ENCODE results near the gene JARID2.

Gene JARID2

DNA sequence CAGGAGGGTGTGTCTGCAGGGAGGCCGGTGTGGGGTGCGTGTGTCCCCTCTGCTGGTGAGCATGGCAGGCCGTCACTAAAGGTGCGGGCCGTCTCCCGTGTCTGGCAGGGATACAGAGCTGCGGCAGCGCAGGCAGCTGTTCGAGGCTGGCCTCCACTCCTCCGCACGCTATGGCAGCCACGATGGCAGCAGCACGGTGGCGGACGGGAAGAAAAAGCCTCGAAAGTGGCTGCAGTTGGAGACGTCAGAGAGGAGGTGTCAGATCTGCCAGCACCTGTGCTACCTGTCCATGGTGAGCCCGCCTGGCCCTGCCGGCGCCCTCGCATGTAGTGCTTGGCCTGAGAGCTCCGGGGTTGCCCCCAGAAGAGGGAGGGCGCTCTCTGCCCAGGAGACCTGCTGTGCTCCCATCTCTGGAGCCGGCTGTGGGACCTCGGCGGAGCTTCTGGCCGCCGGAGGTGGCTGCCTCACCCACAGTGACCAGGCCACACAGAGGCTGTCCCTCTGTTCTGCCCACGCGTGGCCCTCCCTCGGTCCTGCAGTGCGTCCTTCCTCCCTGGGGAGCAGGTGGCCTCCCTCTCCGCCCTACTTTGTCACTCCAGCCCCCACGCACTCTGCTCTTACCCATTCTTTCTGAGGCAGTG, 267.4 kb downstream of the JARID2 start:
- no peak for DNase-seq

DNA sequence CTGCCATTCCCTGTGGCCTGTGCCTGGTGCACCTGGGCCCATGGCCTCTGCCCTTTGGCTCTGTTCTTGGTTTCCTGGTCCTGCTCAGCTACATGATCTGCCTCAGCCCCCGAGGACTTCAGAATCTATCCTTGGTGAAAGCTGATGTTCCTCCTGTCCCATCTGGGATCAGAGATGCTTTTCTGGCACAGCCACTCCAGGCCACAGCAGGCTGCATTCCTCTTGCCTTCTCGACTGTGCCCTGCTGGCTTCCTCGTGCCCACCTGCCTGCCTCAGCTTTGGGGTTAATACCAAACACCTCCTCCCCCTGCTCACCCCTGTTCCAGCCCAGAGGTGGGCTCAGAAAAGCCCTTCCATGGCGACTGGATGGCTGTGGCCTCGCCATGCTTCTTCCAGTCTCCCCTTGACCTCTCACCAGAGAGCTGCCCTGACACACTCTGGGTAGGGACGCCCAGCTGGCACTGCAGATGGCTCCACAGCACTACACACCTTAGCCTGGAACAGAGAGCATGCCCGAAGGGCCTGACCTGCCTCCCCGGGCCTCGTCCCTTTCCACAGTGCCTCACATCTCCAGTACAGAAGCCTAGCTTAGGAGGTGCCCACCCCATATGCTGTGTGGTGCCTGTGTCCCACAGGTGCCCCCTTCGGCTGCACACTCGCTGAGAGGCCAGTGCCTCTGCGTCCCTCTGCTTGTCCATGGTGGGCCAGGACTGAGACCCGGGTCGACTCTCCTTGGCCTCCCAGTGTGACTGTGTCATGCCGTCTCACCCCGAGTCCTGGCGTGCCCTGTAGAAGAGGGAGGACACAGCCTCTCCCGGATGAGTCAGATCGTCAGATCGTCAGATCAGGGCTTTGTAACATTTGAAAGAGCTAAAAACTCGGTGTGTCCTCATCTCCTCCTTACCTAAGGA, 268.2 kb downstream of the JARID2 start:
- no peak for DNase-seq

DNA sequence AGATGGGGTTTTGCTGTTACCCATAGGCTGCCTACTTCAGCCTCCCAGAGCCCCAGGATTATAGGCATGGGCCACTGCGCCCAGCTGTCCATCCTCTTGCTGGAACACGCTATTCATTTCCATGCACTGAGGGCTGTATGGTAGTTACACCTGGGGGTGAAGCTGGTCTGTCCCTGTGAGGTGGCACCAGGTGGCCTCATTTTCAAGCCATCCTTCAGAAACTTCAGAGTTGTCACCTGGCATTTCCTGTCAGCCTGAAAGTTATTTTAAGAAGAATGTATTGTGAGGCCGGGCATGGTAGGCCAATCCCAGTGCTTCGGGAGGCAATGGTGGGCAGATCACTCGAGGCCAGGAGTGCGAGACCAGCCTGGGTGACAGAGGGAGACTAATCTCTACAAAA, 269.4 kb downstream of the JARID2 start:
- DNase-seq, result no peak

- no peak for DNase-seq
Measured at GRCh38 chr6:15515660-15516375, 269.9 kb downstream of the JARID2 start.

DNA sequence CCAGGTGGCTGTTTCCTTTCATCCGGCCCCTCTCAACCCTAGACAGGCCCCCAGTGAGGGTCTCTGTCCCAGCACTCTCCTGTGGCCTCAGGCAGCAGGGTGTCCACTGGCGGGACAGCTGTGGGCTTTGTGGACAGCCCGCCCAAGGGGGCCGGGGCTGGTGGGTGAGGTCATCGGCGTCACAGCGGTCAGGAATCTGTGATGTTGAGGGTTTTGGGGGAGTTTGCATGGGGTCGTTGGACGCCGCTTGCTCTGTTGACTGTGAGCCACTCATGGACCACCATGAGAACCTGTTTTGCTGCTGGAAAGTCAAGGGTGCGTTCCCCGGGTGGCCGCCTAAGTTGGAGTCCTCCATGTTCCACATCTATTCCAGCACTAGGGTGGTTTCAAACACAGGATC, 270.5 kb downstream of the JARID2 start:
- DNase-seq, result no peak

DNA sequence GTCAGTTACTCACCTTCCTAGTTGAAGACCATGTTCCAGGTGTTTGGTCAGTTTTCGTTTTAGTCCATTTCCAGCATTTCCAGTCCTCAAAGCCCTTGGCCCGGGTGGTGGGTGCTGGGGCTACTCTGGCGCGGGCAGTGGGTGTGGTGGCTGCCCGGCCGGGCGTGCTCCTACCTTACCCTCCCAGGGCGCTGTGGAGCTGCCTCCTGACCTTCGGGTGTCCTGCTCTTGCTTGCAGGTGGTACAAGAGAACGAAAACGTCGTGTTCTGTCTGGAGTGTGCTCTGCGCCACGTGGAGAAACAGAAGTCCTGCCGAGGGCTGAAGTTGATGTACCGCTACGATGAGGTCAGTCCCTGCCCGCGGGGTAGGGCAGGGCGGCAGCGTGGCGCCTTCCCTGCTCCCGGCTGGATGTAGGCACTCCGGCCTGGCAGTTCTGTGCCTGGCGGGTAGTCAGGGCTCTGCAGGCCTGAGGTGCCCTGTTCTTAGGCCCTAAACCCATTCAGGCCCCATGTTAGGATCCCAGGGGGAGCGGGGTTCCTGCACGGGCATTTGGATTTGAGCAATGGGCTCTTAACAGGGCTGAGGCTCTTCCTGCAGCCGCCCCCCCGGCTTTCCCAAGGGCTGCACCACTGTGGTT, 271.2 kb downstream of the JARID2 start:
- no peak for DNase-seq

GRCh38 chr6:15517600-15517999, 271.7 kb downstream of the JARID2 start:
- DNase-seq, result no peak

GRCh38 chr6:15518057-15518456, 272.2 kb downstream of the JARID2 start:
- DNase-seq, result no peak

GRCh38 chr6:15518878-15519277, 273.0 kb downstream of the JARID2 start:
- DNase-seq, result no peak

DNA sequence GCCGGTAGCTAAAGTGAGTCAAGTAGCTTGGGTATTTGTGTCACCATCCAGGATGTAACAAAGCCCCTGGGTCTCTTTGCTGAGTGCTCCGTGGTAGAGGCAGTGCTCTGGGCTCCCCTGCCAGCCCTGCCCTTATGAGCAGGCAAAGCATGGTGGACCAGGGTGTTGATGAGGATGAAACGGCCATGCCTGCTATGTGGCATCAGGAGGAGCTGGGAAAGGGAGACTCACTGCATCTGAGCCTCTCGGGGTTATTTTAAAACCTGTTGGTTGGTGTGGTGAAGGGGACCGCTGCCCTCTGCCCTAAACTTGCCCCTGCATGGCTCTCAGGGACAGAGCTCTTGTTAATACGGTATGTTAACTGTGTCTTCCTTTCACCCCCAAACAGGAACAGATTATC, 273.8 kb downstream of the JARID2 start:
- no peak for DNase-seq

DNA sequence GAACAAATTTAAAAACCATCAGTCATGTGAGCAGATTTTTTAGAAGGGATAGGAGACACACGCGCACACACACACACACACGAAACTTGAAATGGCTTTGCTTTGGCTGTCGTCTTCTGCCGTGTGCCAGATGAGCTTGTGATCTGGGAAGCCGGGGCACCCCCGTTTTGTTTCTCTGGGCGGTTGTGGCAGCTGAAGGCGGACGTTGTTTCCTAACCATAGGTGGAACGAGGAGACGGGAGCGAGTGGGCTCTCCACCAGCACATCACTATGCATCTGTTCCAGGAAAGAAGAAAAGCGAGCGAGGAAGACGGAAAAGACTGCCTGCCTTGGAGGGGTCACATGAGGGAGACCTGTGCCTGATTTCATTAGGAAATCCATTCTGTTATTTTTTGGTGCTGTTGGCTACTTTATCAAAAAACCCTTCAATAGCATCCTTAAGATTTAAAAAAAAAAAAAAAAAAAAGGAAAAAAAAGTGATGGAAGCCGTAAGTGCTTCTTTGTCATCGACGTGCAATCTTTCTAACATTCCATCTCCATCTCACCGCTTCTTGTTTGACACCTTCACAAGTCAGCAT, 274.8 kb downstream of the JARID2 start:
- no peak for DNase-seq

GRCh38 chr6:15521582-15521981, 275.7 kb downstream of the JARID2 start:
- no peak for DNase-seq

DNA sequence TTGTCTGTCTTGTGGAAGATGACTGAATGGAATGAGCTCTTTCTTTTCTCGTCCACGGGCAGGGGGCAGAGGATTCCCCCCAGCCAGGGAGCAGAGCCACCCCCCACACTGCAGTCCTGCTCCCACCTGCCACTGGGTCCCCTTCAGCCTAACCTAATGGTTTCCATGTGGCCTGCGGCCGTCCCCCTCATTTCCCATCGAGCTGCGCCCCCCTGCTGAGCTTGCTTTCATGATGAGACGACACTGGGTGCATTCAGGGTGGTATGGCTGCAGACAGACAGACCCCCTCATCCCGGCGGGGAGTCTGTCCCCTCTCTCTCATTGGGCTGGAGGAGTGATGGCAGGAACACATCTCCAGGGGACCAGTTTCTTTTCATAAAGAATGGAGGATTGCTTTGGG, 276.2 kb downstream of the JARID2 start:
- DNase-seq, result no peak

DNA sequence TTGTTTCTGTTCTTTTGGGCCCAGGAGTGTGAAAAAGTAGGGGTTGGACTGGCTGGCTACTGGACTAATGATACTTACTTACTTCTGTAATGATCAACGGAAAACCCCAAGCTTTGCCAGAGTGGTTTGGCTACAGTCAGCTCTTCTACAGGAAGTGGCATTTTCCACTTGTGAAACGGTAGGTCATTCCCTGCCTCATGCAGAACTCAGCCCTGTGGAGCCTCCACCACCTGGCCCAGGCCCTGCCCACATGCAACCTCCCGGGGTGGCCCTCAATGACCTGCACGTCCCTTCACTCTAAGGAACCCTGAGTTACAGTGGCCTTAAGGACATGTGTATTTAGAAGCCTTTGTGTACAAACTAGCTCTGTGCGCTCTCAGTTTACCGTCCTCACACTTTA, 276.6 kb downstream of the JARID2 start:
- DNase-seq, result no peak

GRCh38 chr6:15522856-15523529, 277.1 kb downstream of the JARID2 start:
- DNase-seq, result no peak

DNA sequence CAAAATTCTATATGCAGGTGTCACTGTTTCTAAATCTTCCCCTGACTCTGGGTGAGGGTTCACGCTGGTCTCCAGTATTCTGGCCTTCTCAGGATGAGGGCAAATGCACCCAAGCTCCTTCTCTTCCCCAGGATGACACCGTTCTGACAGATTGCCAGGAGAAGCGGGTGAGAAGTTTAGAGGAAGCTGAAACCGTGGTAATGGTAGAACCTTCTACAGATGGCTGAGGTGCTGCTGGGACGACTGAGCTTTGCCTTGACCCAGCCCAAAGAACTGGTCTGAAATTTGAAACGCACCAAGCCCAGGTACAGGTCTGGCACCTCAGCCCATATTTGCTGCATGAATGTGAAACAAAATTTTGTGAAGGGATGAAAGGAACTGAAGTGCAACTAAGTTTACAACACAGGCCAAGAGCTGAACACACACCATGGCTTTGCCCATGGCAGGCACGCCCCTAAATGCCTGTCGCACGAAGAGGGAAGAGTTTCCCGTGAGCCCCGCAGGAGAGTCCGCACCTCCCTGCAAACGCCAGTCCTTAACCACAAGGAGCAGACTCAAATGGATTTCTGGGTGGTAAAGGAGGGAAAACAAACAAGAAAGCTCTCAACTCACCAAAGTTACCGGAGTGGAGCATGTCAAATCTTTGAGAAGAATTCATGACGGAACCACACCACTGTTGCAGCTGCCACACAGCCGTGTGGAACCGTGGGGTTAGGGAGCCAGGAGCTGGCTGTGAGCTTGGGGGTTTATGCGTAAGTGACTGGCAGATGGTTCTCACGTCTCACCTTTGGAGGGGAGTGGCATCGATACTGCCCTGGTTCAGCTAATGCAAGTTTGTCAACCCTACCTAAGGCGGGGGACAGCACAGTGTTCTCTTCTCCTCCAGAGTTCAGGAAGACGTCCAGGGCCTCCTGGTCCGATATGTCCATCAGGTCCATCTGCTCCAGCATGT, 278.1 kb downstream of the JARID2 start:
- DNase-seq, result no peak

- DNase-seq, result no peak
Measured at GRCh38 chr6:15524861-15525401, 279.1 kb downstream of the JARID2 start.

DNA sequence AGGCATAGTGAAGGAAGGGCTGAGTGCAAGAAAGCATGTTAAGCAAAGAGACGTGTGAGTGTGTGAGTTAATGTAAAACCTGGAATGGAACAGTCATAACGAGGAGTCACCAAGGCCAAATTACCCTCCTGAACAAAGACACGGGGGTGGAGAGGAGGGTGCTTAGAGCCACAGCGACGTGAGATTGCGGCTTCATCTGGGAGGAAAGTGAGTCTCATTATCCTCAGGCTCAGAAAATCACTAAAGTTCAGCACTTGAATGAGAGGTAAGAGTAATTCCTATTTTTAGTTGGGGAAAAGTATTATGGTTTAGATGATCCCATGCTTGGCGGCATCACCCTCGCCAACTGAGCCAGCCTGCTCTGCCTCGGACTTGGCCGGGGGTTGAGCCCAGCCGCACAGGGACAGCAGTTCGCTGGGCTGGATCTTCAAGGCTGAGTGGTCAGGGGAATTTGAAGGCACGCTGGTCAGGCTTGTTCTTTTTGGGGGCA, 280.4 kb downstream of the JARID2 start:
- DNase-seq, result no peak

DNA sequence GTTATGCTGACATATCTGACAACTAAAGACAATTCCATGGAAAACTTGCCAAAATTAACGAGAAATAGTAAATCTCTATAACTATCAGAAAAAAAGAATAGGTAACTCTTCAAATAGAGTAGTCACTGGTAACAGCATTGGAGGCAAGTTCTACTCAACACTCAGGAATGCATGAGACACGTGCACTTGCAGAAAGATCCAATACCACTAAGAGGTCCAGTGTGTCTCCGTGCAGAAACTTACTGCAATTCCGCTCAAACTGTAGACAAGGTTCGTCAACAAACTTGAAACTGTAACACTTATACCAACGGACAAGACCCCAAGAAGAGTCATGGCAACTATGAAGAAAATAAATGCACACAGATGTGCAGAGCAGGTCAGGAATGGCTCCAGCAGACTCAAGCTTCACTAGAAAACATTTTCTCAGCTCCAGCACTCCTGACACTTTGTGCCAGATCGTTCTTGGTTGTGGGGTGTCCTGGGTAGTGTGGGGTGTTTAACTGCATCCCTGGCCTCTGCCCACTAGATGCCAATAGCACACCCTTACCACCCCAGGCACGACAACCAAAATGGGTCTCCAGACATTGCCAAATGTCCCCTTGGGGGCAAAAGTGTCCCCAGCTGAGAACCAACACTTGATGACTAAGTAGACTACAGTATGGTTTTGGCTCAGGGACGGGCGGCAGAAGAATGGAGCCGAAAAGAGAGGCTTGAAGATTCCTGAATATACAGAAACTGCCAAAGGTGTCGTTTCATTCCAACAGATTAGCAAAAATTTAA, 282.2 kb downstream of the JARID2 start:
- DNase-seq, result no peak

DNA sequence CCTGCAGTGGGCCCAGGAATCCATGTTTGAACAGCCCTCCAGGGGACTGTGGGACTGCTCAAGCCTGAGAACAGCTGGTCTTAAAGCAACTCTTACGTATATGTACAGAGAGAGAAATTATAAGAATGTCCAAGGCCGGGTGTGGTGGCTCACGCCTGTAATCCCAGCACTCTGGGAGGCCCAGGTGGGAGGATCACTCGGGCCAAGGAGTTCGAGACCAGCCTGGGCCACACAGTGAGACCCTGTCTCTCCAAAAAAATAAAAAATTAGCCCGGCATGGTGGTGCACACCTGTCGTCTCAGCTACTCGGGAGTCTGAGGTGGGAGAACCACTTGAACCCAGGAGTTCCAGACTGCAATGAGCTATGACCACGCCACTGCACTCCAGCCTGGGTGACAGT, 283.0 kb downstream of the JARID2 start:
- no peak for DNase-seq

Measured in bone marrow (tissue), 2 donors.